ENCODE results near the gene PBX1.

PBX1 gene

DNA sequence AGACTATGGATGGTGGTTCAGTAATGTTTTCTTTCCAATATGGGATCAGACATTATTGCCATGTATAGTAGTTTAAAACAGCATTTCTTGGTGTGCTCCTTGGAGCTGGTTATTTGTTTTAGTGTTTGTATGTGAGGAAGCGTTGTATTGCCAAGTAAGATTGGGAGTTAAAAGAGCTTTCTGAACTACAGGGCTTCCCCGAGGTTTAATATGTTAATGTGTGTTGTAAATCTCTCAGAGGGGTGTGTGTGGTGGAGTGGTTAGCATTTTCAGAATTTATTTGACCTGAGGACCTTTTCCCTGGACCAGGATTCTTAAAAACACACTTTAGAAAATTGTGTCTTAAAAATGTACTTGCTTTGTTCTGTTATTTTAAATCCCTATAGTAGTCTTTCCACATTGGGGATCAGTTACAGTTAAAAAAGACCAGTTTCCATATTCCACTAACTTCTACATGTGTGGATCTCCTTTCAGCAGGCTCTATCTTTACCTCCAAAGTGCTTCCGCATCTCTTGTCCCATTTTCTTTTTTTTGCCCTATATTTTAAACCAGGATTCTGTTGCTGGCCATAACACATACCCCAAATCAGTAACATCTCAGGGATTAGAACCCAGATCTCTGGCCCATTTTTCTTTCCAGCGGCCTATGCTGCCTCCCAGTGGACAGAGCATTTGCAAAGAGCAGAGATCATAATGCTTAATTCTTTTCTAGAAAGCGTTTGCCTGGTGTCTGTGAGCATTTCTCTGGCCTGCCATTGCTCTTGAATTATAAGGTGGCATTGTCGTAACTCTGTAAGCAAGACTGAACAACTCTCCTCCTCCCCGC, 58.6 kb downstream of the PBX1 start:
- no peak for DNase-seq (ENCODE audit: extremely low read depth, low read depth)

DNA sequence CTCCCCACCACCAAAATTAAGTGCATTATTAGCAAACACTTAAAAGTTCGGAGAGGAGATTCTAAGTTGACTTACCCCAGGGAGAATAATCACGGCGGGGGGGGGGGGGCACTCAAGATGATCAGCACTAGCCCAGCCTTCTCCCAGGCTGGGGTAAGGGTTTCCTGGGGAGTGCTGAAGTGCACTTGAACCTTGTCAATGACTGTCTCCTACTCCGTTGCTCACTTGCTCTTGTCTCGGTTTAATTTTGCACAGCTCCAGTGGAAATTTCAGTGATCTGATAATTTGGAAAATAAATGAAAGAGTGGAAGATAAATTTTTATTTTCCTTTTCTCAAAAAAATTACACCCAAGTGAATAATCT, 59.2 kb downstream of the PBX1 start:
- DNase-seq (ENCODE audit: extremely low read depth, low read depth): no peak
- TF ChIP-seq, protein P1, sequence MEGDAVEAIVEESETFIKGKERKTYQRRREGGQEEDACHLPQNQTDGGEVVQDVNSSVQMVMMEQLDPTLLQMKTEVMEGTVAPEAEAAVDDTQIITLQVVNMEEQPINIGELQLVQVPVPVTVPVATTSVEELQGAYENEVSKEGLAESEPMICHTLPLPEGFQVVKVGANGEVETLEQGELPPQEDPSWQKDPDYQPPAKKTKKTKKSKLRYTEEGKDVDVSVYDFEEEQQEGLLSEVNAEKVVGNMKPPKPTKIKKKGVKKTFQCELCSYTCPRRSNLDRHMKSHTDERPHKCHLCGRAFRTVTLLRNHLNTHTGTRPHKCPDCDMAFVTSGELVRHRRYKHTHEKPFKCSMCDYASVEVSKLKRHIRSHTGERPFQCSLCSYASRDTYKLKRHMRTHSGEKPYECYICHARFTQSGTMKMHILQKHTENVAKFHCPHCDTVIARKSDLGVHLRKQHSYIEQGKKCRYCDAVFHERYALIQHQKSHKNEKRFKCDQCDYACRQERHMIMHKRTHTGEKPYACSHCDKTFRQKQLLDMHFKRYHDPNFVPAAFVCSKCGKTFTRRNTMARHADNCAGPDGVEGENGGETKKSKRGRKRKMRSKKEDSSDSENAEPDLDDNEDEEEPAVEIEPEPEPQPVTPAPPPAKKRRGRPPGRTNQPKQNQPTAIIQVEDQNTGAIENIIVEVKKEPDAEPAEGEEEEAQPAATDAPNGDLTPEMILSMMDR (IDR thresholded peaks at IDR 0.05; ENCODE audit: low read depth, low read length): no peak

More for the DNA sequence above, 58.6 kb downstream of the PBX1 start:
- TF ChIP-seq, protein P1 (IDR thresholded peaks at IDR 0.05; ENCODE audit: low read depth, low read length): peak; percentile 45

DNA sequence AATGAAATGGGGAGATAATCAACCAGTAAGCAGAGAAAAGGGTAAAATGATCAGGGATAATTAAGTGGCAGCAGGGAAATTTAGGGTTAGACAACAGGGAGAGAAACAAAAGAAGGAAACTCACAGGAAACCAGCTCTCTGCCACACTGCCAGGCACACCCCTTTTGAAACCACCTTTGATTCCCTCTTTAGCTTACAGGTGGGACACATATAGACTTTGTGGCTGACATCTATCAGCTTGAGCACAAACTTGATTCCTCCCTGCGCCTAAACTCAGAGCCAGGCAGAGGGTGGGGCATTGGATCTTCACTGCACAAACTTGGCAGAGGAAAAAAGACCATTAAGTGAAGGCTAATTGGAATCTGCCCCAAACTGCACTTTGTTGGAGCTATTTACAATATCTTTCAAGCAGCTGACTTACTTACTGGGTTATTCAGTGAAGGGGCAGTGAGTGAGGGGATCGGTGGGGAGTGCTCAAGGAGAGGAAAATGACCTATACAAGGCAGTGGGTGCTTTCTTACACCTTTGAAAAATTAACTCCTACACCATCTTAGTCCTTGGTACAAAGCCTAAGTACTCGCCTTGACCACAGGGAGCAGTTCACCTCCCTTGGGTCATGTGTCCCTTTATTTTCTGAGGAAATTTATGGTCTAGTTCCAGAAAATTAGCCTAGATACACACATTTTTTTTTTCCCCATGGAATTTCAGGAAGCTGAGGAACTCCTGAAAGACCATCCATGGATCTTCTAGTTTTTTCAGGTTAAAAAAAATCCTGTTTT, 60.2 kb downstream of the PBX1 start:
- no peak for DNase-seq (ENCODE audit: extremely low read depth, low read depth)
- TF ChIP-seq, protein P1 (IDR thresholded peaks at IDR 0.05; ENCODE audit: low read depth, low read length): no peak

DNA sequence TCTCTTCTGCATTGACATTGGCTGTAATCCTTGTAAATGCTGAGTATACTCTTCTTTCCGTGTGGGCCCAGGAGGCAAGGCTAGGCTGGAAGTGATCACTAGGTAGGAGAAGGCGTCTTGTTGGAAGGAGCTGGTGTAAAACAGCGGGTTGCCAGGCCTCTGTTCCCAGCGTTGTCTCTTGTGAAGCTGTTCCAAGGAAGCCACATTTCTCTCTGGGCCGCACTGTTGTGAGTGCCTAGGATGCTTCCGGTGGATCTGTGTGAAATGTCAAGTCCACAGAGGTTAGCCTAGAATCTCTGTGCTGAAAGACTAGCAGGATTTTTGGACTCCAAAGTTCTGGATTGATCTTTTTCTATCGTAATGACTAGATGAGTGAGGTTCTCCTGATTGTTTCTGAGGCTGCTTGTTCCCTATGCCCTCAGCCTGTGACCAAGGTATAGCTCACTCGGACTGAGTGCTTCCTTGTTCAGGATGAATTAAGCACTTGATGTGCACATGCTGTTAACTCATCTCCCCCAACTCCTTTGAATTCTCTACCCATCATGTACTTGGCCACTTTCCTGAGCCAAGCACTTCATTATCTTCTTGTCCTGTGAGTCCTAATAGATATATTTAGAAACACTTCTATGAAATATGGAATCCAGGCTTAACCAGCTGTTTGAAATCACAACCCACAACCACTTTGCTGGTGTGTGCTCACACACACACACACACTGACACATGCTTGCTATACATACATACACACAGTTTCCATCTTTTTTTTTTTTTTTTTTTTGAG, 63.3 kb downstream of the PBX1 start:
- no peak for DNase-seq (ENCODE audit: extremely low read depth, low read depth)
- TF ChIP-seq, protein P1 (IDR thresholded peaks at IDR 0.05; ENCODE audit: low read depth, low read length): no peak

DNA sequence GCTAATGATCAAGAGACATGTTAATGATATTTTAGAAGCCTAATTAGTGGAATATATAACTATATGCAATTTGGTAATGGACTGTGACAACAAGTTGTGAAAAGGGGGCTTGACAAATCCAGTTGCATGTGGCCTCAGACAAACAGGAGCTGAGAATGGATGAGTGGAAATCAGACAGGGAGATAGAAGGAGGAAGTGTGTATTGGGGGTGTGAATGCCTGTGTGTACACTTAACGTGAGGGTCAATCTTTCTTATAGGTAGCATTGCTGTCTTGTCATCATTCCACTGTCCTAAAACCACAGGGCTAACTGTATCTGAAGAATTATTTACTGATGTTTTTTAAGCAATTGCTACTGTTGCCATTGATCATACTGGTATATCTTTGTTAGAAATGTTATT, 64.8 kb downstream of the PBX1 start:
- TF ChIP-seq, protein P1 (IDR thresholded peaks at IDR 0.05; ENCODE audit: low read depth, low read length): no peak
- no peak for DNase-seq (ENCODE audit: extremely low read depth, low read depth)

DNA sequence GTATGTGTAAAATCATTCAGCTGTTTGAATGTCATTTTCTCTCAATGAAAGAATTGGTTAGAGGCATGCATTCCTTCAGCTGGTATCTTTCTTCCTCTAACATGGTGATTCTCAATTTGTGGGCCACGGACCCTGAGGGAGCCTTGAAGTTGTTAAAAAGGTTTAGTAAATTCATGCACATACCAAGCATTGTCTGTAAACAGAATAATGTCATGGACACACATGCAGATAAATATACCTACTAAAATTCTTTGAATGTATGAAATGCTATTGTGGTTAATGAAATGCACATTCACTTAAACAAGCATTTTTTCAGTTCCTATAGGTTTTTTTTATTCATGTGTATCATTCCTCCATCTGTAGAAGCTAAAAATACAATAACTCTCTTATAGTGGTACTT, 65.4 kb downstream of the PBX1 start:
- TF ChIP-seq, protein P1 (IDR thresholded peaks at IDR 0.05; ENCODE audit: low read depth, low read length): no peak
- no peak for DNase-seq (ENCODE audit: extremely low read depth, low read depth)

Data from AG09319 (cell line).